ENCODE results near the gene INSR.

The INSR gene

GRCh38 chr19:7333198-7334118 lies 39.2 kb upstream of the INSR start:
- in situ Hi-C loops (cut with HindIII; ENCODE audit: low sequenced_read_pairs) = no loop called here
- no peak overlapping the region for H3K4me3 ChIP-seq (ENCODE audit: low read depth, low read length)
- TF ChIP-seq CTCF (IDR thresholded peaks at IDR 0.05; ENCODE audit: low read depth, low read length) = no peak
- DNase-seq (ENCODE audit: low read depth, low spot score) = no peak

- TF ChIP-seq CTCF (IDR thresholded peaks at IDR 0.05; ENCODE audit: low read depth, low read length) = no peak
Measured at GRCh38 chr19:7331446-7331845, 37.2 kb upstream of the INSR start.

GRCh38 chr19:7328647-7329046 lies 34.4 kb upstream of the INSR start:
- H3K4me3 ChIP-seq (ENCODE audit: low read depth, low read length) = no peak overlapping the region
- no peak for TF ChIP-seq CTCF (IDR thresholded peaks at IDR 0.05; ENCODE audit: low read depth, low read length)
- in situ Hi-C loops (cut with HindIII; ENCODE audit: low sequenced_read_pairs) = no loop called here
- no peak for DNase-seq (ENCODE audit: low read depth, low spot score)

More at GRCh38 chr19:7331446-7331845, 37.2 kb upstream of the INSR start:
- DNase-seq (ENCODE audit: low read depth, low spot score) = no peak
- in situ Hi-C loops (cut with HindIII; ENCODE audit: low sequenced_read_pairs) = no loop called here
- no peak overlapping the region for H3K4me3 ChIP-seq (ENCODE audit: low read depth, low read length)

GRCh38 chr19:7327802-7328201 lies 33.6 kb upstream of the INSR start:
- in situ Hi-C loops (cut with HindIII; ENCODE audit: low sequenced_read_pairs) = no loop called here
- DNase-seq (ENCODE audit: low read depth, low spot score) = no peak
- H3K4me3 ChIP-seq (ENCODE audit: low read depth, low read length) = no peak overlapping the region
- no peak for TF ChIP-seq CTCF (IDR thresholded peaks at IDR 0.05; ENCODE audit: low read depth, low read length)

GRCh38 chr19:7326105-7326877 lies 32.1 kb upstream of the INSR start:
- H3K4me3 ChIP-seq (ENCODE audit: low read depth, low read length) = no peak overlapping the region
- peak; percentile 4 for DNase-seq (ENCODE audit: low read depth, low spot score)
- peak; percentile 35 for TF ChIP-seq CTCF (IDR thresholded peaks at IDR 0.05; ENCODE audit: low read depth, low read length)
- in situ Hi-C loops (cut with HindIII; ENCODE audit: low sequenced_read_pairs) = no loop called here

GRCh38 chr19:7318176-7318575 lies 24.0 kb upstream of the INSR start:
- H3K4me3 ChIP-seq (ENCODE audit: low read depth, low read length) = no peak overlapping the region
- DNase-seq (ENCODE audit: low read depth, low spot score) = no peak
- in situ Hi-C loops (cut with HindIII; ENCODE audit: low sequenced_read_pairs) = no loop called here
- TF ChIP-seq CTCF (IDR thresholded peaks at IDR 0.05; ENCODE audit: low read depth, low read length) = no peak
